Brain microvascular endothelial cell (primary cell): ENCODE results near the gene PRKAB1.

Experiments used
- DNase-seq: peaks from one replicate; pipeline ENCODE4 v3.0.0-alpha.2; 2020
- H3K27ac ChIP-seq: fragments of 250-450 bp; sonication (Bioruptor Pico); 2 replicates; pipeline ENCODE4 v1.5.1; 2020; ENCODE audit warnings: mild to moderate bottlenecking, moderate library complexity
- H3K27me3 ChIP-seq: fragments of 250-450 bp; sonication (Bioruptor Pico); replicated peaks from 2 replicates; pipeline ENCODE4 v1.5.1; 2020; ENCODE audit warnings: mild to moderate bottlenecking
- H3K36me3 ChIP-seq: fragments of 250-450 bp; sonication (Bioruptor Pico); replicated peaks from 2 replicates; pipeline ENCODE4 v1.5.1; 2020; ENCODE audit warnings: mild to moderate bottlenecking
- H3K4me3 ChIP-seq: 2 replicates; pipeline ENCODE4 v1.5.1; 2011; ENCODE audit warnings: low read depth, mild to moderate bottlenecking, control low read depth, low read length, moderate library complexity
- in situ Hi-C: cut with HindIII; loops from 2 replicates; pipeline ENCODE4 v1.10.0; 2017; ENCODE audit warnings: low sequenced_read_pairs, low pct_ligation_motif_present
- TF ChIP-seq, protein P1 (sequence below): IDR thresholded peaks from 2 replicates; pipeline ENCODE4 v1.5.1; 2011; ENCODE audit warnings: low read depth, mild to moderate bottlenecking, moderate library complexity, low read length, control low read depth, inconsistent platforms; ENCODE audit errors: missing control alignments

PRKAB1 gene

GRCh38 chr12:119660076-119660475, 7.9 kb upstream of the PRKAB1 start:
- no peaks in the 10 kb centered on the region for H3K27me3 ChIP-seq
- in situ Hi-C loops, result no loop called here
- TF ChIP-seq, protein P1, sequence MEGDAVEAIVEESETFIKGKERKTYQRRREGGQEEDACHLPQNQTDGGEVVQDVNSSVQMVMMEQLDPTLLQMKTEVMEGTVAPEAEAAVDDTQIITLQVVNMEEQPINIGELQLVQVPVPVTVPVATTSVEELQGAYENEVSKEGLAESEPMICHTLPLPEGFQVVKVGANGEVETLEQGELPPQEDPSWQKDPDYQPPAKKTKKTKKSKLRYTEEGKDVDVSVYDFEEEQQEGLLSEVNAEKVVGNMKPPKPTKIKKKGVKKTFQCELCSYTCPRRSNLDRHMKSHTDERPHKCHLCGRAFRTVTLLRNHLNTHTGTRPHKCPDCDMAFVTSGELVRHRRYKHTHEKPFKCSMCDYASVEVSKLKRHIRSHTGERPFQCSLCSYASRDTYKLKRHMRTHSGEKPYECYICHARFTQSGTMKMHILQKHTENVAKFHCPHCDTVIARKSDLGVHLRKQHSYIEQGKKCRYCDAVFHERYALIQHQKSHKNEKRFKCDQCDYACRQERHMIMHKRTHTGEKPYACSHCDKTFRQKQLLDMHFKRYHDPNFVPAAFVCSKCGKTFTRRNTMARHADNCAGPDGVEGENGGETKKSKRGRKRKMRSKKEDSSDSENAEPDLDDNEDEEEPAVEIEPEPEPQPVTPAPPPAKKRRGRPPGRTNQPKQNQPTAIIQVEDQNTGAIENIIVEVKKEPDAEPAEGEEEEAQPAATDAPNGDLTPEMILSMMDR, result no peak
- H3K4me3 ChIP-seq, result no peak overlapping the region
- no peaks in the 10 kb centered on the region for H3K36me3 ChIP-seq
- DNase-seq, result no peak
- H3K27ac ChIP-seq, result no peak overlapping the region

GRCh38 chr12:119661882-119662281, 6.1 kb upstream of the PRKAB1 start:
- H3K27ac ChIP-seq, result no peak overlapping the region
- H3K27me3 ChIP-seq, result no peaks in the 10 kb centered on the region
- no peaks in the 10 kb centered on the region for H3K36me3 ChIP-seq
- H3K4me3 ChIP-seq, result no peak overlapping the region
- TF ChIP-seq, protein P1, result no peak
- in situ Hi-C loops, result no loop called here
- DNase-seq, result no peak

DNA sequence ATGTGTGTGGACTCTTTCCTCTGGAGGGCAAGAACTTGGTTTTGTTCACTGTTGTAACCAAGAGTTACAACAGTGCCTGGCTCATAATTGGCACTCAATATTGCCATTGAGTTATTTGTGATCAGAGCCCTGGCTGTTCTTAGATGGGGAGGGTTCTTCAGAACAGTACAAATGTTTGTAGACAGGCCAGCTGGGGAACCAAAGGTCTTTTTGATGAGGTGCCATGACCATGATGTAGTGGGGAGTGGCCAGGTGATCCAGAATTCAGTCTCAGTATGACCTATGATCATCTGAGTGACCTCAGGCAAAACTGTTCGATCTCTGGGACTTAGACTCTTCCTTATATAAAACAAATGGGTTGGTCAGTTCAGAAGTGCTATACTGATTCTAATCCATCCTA, 3.3 kb upstream of the PRKAB1 start:
- H3K27me3 ChIP-seq, result no peaks in the 10 kb centered on the region
- TF ChIP-seq, protein P1, result no peak
- no peaks in the 10 kb centered on the region for H3K36me3 ChIP-seq
- no peak overlapping the region for H3K27ac ChIP-seq
- H3K4me3 ChIP-seq, result no peak overlapping the region
- DNase-seq, result no peak
- in situ Hi-C loops, result no loop called here

GRCh38 chr12:119665164-119665929, 2.6 kb upstream of the PRKAB1 start:
- no peak overlapping the region for H3K27ac ChIP-seq
- in situ Hi-C loops, result no loop called here
- no peaks in the 10 kb centered on the region for H3K36me3 ChIP-seq
- no peak for DNase-seq
- no peaks in the 10 kb centered on the region for H3K27me3 ChIP-seq
- TF ChIP-seq, protein P1, result no peak
- H3K4me3 ChIP-seq, result no peak overlapping the region

DNA sequence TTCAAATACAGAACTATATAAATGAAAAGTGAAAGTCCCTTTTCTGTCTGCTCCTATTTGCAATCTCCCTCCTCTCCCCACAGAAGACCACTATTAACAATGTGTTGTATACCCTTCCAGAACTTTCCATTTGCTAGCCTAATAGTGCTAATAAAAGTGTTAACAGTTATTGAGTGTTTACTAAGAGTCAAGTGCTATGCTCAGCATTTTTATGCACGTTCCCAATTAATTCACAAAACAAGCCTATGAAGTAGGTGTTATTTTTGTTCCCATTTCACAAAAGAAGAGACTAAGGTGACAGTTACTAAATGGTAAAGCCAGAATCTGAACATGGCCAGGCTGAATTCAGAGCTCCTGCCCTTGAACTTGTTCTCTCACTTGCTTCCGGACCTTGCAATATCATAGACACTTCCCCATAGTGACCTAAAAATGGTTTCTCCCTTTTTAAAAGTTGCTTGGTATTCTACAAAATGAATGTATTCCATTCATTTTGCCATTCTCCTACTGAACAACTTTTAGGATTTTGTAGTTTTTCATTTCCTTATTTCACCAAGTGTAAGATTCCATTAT, 1.6 kb upstream of the PRKAB1 start:
- Histone ChIP-seq H3K27me3 (no peaks in the 10 kb centered on the region), H3K27ac (no peak overlapping the region), H3K36me3 (peaks cover 1% of the 10 kb centered on the region), H3K4me3 (no peak overlapping the region)
- in situ Hi-C loops, result no loop called here
- DNase-seq, result no peak
- TF ChIP-seq, protein P1, result no peak
